ENCODE results near the gene NEU1.
"Not testable (repeated sequence)": the region's sequence is repeated elsewhere in the genome, so short reads cannot be mapped to it uniquely, and the experiment has no call there.

Gene NEU1

DNA sequence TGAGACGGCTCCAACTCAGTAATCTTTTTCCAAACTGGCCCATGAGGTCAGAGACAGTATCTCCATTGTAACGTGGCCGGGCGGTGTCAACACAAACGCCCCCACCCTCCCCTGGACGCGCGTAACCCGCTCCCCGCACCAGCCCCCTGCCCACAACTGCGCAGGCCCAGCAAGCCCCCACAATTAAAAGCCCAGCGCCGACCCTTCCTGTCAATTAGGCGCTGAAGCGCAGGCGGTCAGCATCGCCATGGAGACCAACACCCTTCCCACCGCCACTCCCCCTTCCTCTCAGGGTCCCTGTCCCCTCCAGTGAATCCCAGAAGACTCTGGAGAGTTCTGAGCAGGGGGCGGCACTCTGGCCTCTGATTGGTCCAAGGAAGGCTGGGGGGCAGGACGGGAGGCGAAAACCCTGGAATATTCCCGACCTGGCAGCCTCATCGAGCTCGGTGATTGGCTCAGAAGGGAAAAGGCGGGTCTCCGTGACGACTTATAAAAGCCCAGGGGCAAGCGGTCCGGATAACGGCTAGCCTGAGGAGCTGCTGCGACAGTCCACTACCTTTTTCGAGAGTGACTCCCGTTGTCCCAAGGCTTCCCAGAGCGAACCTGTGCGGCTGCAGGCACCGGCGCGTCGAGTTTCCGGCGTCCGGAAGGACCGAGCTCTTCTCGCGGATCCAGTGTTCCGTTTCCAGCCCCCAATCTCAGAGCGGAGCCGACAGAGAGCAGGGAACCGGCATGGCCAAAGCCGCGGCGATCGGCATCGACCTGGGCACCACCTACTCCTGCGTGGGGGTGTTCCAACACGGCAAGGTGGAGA, 47.4 kb downstream of the NEU1 start, which contains the start of the genes HSPA1A and HSPA1L:
TSS of gene HSPA1A (plus strand) at position 519 of the 814 bp plus-strand sequence. CDS start at position 733, 214 bp downstream.
TSS of gene HSPA1L (minus strand) at position 259 of the 814 bp plus-strand sequence. CDS start 3,311 bp downstream, outside the sequence.
- DNase-seq = peak; percentile 40

DNA sequence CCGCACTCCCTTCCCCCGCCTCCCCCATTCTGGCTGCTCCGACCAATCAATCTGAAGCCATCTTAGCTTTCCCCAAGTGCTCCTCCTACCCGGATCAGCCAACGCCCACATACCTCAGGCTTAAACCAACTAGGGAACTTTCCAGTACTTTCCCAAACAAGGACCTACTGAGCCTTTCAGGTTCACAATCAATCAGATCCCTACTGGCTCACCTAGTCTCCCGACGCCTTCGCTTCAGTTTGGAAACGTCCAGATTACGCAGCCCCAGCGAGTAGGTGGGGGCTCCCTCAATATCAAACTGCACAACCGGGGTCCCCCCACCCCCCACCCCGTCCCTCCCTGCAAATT, 48.0 kb downstream of the NEU1 start:
- DNase-seq = peak; percentile 66

DNA sequence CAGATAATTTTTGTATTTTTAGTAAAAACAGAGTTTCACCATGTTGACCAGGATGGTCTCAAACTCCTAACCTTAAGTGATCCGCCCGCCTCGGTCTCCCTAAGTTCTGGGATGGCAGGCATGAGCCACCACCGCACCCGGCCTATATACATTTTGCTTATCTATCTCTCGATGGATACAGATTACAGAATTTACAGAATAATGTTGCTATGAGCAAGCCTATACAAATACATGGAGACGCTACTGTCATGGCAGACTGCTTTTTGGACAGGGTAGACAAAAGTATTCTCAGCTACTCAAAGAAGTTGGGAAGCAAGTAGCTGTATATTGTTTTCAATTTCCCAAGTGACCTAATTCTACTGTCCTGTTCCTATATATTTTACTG, 49.2 kb downstream of the NEU1 start:
- DNase-seq = no peak

DNA sequence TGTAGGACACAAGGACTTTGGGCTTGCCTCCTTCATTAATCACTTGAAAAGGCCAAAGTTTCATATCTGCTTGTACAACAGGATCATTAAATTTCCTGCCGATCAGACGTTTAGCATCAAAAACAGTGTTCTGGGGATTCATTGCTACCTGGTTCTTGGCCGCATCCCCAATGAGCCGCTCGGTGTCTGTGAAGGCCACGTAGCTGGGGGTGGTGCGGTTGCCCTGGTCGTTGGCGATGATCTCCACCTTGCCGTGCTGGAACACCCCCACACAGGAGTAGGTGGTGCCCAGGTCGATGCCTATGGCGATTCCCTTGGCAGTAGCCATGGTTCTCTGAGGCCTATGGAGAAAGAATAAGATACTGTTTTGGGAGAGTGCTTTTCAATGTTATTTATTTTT, 51.0 kb downstream of the NEU1 start:
- no peak for DNase-seq

DNA sequence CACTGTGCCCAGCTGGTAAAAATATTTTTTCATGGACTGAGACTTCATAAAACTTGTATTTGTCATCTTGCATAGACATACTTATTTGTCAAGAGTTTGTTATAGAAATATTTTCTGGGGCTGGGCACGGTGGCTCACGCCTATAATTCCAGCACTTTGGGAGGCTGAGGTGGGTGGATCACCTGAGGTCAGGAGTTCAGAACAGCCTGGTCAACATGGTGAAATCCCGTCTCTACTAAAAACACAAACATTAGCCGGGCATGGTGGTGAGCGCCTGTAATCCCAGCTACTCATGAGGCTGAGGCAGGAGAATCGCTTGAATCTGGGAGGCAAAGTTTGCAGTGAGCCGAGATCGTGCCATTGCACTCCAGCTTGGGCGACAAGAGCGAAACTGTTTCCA, 54.0 kb downstream of the NEU1 start:
- not testable (repeated sequence) for DNase-seq
